ENCODE measurements around the gene ZNF385B.

Gene ZNF385B

GRCh38 chr2:179729966-179730365, 131.4 kb downstream of the ZNF385B start:
- no peak for DNase-seq

GRCh38 chr2:179726461-179727180, 134.8 kb downstream of the ZNF385B start:
- DNase-seq, result no peak

GRCh38 chr2:179724403-179724802, 137.0 kb downstream of the ZNF385B start:
- DNase-seq, result no peak

GRCh38 chr2:179720173-179720772, 141.1 kb downstream of the ZNF385B start:
- DNase-seq, result no peak

- no peak for DNase-seq
Measured at GRCh38 chr2:179715871-179716270, 145.5 kb downstream of the ZNF385B start.

- DNase-seq, result no peak
Measured at GRCh38 chr2:179715196-179715595, 146.2 kb downstream of the ZNF385B start.

GRCh38 chr2:179712825-179713224, 148.6 kb downstream of the ZNF385B start:
- no peak for DNase-seq

- no peak for DNase-seq
Measured at GRCh38 chr2:179711375-179711774, 150.0 kb downstream of the ZNF385B start.

GRCh38 chr2:179703702-179704101, 157.7 kb downstream of the ZNF385B start:
- DNase-seq, result no peak

- DNase-seq, result no peak
Measured at GRCh38 chr2:179702912-179703311, 158.5 kb downstream of the ZNF385B start.

- DNase-seq, result no peak
Measured at GRCh38 chr2:179701524-179702110, 159.8 kb downstream of the ZNF385B start.

GRCh38 chr2:179695486-179695885, 165.9 kb downstream of the ZNF385B start:
- no peak for DNase-seq

- DNase-seq, result no peak
Measured at GRCh38 chr2:179694963-179695362, 166.4 kb downstream of the ZNF385B start.

GRCh38 chr2:179692610-179693009, 168.8 kb downstream of the ZNF385B start:
- no peak for DNase-seq

- DNase-seq, result no peak
Measured at GRCh38 chr2:179692043-179692442, 169.4 kb downstream of the ZNF385B start.

GRCh38 chr2:179691235-179691634, 170.2 kb downstream of the ZNF385B start:
- DNase-seq, result no peak

GRCh38 chr2:179686718-179687342, 174.6 kb downstream of the ZNF385B start:
- DNase-seq, result no peak

GRCh38 chr2:179686069-179686468, 175.3 kb downstream of the ZNF385B start:
- no peak for DNase-seq

- DNase-seq, result no peak
Measured at GRCh38 chr2:179685146-179685545, 176.3 kb downstream of the ZNF385B start.

GRCh38 chr2:179682756-179683155, 178.7 kb downstream of the ZNF385B start:
- DNase-seq, result no peak

GRCh38 chr2:179677746-179678505, 183.5 kb downstream of the ZNF385B start:
- no peak for DNase-seq

- DNase-seq, result no peak
Measured at GRCh38 chr2:179677077-179677688, 184.2 kb downstream of the ZNF385B start.

- no peak for DNase-seq
Measured at GRCh38 chr2:179675435-179675834, 186.0 kb downstream of the ZNF385B start.
